CD4-positive, alpha-beta T cell treated with Interleukin-17A for 1 hour (primary cell): ENCODE measurements around the gene BACE2.
"Not testable (repeated sequence)": the region's sequence is repeated elsewhere in the genome, so short reads cannot be mapped to it uniquely, and the experiment has no call there.

Experiments
- DNase-seq: peaks from one replicate; pipeline ENCODE4 v3.0.0-alpha.2; 2020

BACE2 gene

GRCh38 chr21:41217671-41218385, 49.9 kb downstream of the BACE2 start:
- DNase-seq, result no peak

GRCh38 chr21:41219498-41220207, 51.7 kb downstream of the BACE2 start:
- no peak for DNase-seq

GRCh38 chr21:41220208-41220733, 52.3 kb downstream of the BACE2 start:
- DNase-seq, result no peak

- DNase-seq, result no peak
Observed at GRCh38 chr21:41222247-41223068, 54.5 kb downstream of the BACE2 start.

- DNase-seq, result no peak
Observed at GRCh38 chr21:41226853-41227252, 58.9 kb downstream of the BACE2 start.

GRCh38 chr21:41227357-41228005, 59.5 kb downstream of the BACE2 start:
- no peak for DNase-seq

- no peak for DNase-seq
Observed at GRCh38 chr21:41228006-41228370, 60.0 kb downstream of the BACE2 start.

GRCh38 chr21:41228492-41228891, 60.5 kb downstream of the BACE2 start:
- DNase-seq, result no peak

GRCh38 chr21:41228958-41229357, 61.0 kb downstream of the BACE2 start:
- no peak for DNase-seq

GRCh38 chr21:41229509-41230248, 61.7 kb downstream of the BACE2 start:
- no peak for DNase-seq

GRCh38 chr21:41230497-41230896, 62.5 kb downstream of the BACE2 start:
- DNase-seq, result no peak

GRCh38 chr21:41231060-41231459, 63.1 kb downstream of the BACE2 start:
- DNase-seq, result no peak

- no peak for DNase-seq
Observed at GRCh38 chr21:41232013-41232412, 64.1 kb downstream of the BACE2 start.

- DNase-seq, result no peak
Observed at GRCh38 chr21:41233916-41234315, 66.0 kb downstream of the BACE2 start.

GRCh38 chr21:41234569-41234968, 66.6 kb downstream of the BACE2 start:
- DNase-seq, result no peak

GRCh38 chr21:41235201-41235600, 67.2 kb downstream of the BACE2 start:
- no peak for DNase-seq

- DNase-seq, result no peak
Observed at GRCh38 chr21:41236352-41236973, 68.5 kb downstream of the BACE2 start.

- not testable (repeated sequence) for DNase-seq
Observed at GRCh38 chr21:41238081-41238796, 70.3 kb downstream of the BACE2 start.

- DNase-seq, result no peak
Observed at GRCh38 chr21:41240040-41240439, 72.1 kb downstream of the BACE2 start.

- DNase-seq, result no peak
Observed at GRCh38 chr21:41241341-41241740, 73.4 kb downstream of the BACE2 start.

- DNase-seq, result no peak
Observed at GRCh38 chr21:41242238-41242829, 74.4 kb downstream of the BACE2 start.
